Mesodermal cell (in vitro differentiated cells): Measurements from ENCODE around the gene SRSF2. TPM values are rescaled to one million over a fixed set of nuclear protein-coding genes. Genes with fewer than 3 reads are reported as not detected.
A peak's percentile ranks its signal among the peaks of the same experiment; 100 is the strongest.

Experiments
- H3K27ac ChIP-seq: 2 replicates; pipeline ENCODE4 v1.7.0; 2013; ENCODE audit warnings: mild to moderate bottlenecking, low read depth, low read length, moderate library complexity; ENCODE audit not compliant: severe bottlenecking
- H3K36me3 ChIP-seq: 2 replicates; pipeline ENCODE4 v1.7.1; 2013; ENCODE audit warnings: mild to moderate bottlenecking, low read length, moderate library complexity; ENCODE audit not compliant: control insufficient read depth, insufficient read depth
- H3K4me1 ChIP-seq: one replicate; pipeline ENCODE4 v1.7.1; 2013; ENCODE audit warnings: mild to moderate bottlenecking, low read length; ENCODE audit not compliant: insufficient read depth, control insufficient read depth, poor library complexity, severe bottlenecking
- H3K4me3 ChIP-seq: 2 replicates; pipeline ENCODE4 v1.7.0; 2013; ENCODE audit warnings: low read length, control low read depth, mild to moderate bottlenecking; ENCODE audit not compliant: insufficient read depth, poor library complexity, severe bottlenecking; ENCODE audit errors: extremely low read depth
- H3K9me3 ChIP-seq: 2 replicates; pipeline ENCODE4 v1.7.1; 2013; ENCODE audit warnings: mild to moderate bottlenecking, low read length, moderate library complexity; ENCODE audit not compliant: control insufficient read depth
- WGBS, 2 experiments: methylation state at CpG; one replicate each; pipeline ENCODE4 v1.1.5; 2013; ENCODE audit warnings: missing lambda C conversion rate in 2 of 2; ENCODE audit not compliant: insufficient coverage in 2 of 2; 5-methylcytosine and 5-hydroxymethylcytosine counted together
- polyA plus RNA-seq, 2 experiments: library from polyadenylated mRNA; stranded (reverse); fragments of 50-300 nt; gene quantifications; one replicate each; pipeline ENCODE4 v1.2.3, GENCODE V29; 2013

SRSF2 gene
- 140 TPM for polyA plus RNA-seq (2013, experiment 1 of 2)
- polyA plus RNA-seq (2013, experiment 2 of 2): 142 TPM

- H3K9me3 ChIP-seq: no peaks in the 10 kb centered on the region
- H3K27ac ChIP-seq: peak within 1 kb of the TSS; percentile 99
- WGBS, 2 experiments: 0% methylated on average over 43 to 47 of the region's 60 CpGs
- peak within 1 kb of the TSS; percentile 89 for H3K4me3 ChIP-seq
- H3K4me1 ChIP-seq: peaks cover 7% of the 10 kb centered on the region
- H3K36me3 ChIP-seq: peaks cover 48% of the 10 kb centered on the region
Observed at GRCh38 chr17:76737082-76737675, at the start of gene SRSF2. Gene SRSF2, minus strand, starts transcription at chr17:76737331. Its CDS starts 171 bp downstream, at chr17:76737160.

GRCh38 chr17:76784926-76785325 is 47.8 kb upstream of the SRSF2 start:
- Histone ChIP-seq H3K4me1 (peaks cover 10% of the 10 kb centered on the region), H3K27ac (no peak overlapping the region), H3K36me3 (peaks cover 16% of the 10 kb centered on the region), H3K9me3 (no peaks in the 10 kb centered on the region), H3K4me3 (no peak overlapping the region)
- 100% methylated on average over 1 of the region's 3 CpGs; no CpG with 5 or more reads in 1 of the 2 experiments for WGBS, 2 experiments

- Histone ChIP-seq H3K27ac (no peak overlapping the region), H3K36me3 (peaks cover 30% of the 10 kb centered on the region), H3K4me3 (no peak overlapping the region), H3K9me3 (no peaks in the 10 kb centered on the region), H3K4me1 (peaks cover 8% of the 10 kb centered on the region)
- no CpG with 5 or more reads among the region's 5 CpGs for WGBS, 2 experiments
Observed at GRCh38 chr17:76783146-76783545, 46.0 kb upstream of the SRSF2 start.

GRCh38 chr17:76781056-76781982 is 44.2 kb upstream of the SRSF2 start:
- peaks cover 44% of the 10 kb centered on the region for H3K36me3 ChIP-seq
- no peaks in the 10 kb centered on the region for H3K4me1 ChIP-seq
- 83 to 85% methylated on average over 10 to 11 of the region's 12 CpGs for WGBS, 2 experiments
- H3K4me3 ChIP-seq: no peak overlapping the region
- H3K27ac ChIP-seq: no peak overlapping the region
- no peaks in the 10 kb centered on the region for H3K9me3 ChIP-seq

- peaks cover 64% of the 10 kb centered on the region for H3K36me3 ChIP-seq
Observed at GRCh38 chr17:76775021-76775600, 38.0 kb upstream of the SRSF2 start.

GRCh38 chr17:76772842-76773525 is 35.9 kb upstream of the SRSF2 start:
- Histone ChIP-seq H3K4me3 (no peak overlapping the region), H3K9me3 (no peaks in the 10 kb centered on the region), H3K4me1 (peaks cover 10% of the 10 kb centered on the region), H3K27ac (peak overlapping the region; percentile 90), H3K36me3 (peaks cover 58% of the 10 kb centered on the region)
- WGBS, 2 experiments: 91 to 98% methylated on average over 4 to 5 of the region's 6 CpGs

More at GRCh38 chr17:76775021-76775600, 38.0 kb upstream of the SRSF2 start:
- Histone ChIP-seq H3K4me3 (no peak overlapping the region), H3K27ac (no peak overlapping the region), H3K4me1 (peaks cover 10% of the 10 kb centered on the region), H3K9me3 (no peaks in the 10 kb centered on the region)
- WGBS, 2 experiments: 99 to 100% methylated on average over 7 to 10 of the region's 10 CpGs

GRCh38 chr17:76758570-76758969 is 21.4 kb upstream of the SRSF2 start:
- Histone ChIP-seq H3K4me3 (no peak overlapping the region), H3K27ac (no peak overlapping the region), H3K36me3 (peaks cover 55% of the 10 kb centered on the region), H3K4me1 (peaks cover 4% of the 10 kb centered on the region), H3K9me3 (no peaks in the 10 kb centered on the region)
- 100% methylated on average over 1 of the region's 3 CpGs for WGBS, 2 experiments

GRCh38 chr17:76757256-76757655 is 20.1 kb upstream of the SRSF2 start:
- WGBS, 2 experiments: 93 to 98% methylated on average over 3 of the region's 5 CpGs
- Histone ChIP-seq H3K4me1 (no peaks in the 10 kb centered on the region), H3K9me3 (no peaks in the 10 kb centered on the region), H3K36me3 (peaks cover 64% of the 10 kb centered on the region), H3K27ac (no peak overlapping the region), H3K4me3 (no peak overlapping the region)

GRCh38 chr17:76755285-76755684 is 18.2 kb upstream of the SRSF2 start:
- WGBS, 2 experiments: 92 to 100% methylated on average over 1 of the region's 2 CpGs
- Histone ChIP-seq H3K4me3 (no peak overlapping the region), H3K4me1 (no peaks in the 10 kb centered on the region), H3K9me3 (no peaks in the 10 kb centered on the region), H3K36me3 (peaks cover 67% of the 10 kb centered on the region), H3K27ac (no peak overlapping the region)
